ENCODE data around the gene THOC6. TPM values are rescaled to one million over a fixed set of nuclear protein-coding genes. Genes with fewer than 3 reads are reported as not detected.

THOC6 gene
- total RNA-seq, 1 experiment from 2014 or later: 68.2 TPM

DNA sequence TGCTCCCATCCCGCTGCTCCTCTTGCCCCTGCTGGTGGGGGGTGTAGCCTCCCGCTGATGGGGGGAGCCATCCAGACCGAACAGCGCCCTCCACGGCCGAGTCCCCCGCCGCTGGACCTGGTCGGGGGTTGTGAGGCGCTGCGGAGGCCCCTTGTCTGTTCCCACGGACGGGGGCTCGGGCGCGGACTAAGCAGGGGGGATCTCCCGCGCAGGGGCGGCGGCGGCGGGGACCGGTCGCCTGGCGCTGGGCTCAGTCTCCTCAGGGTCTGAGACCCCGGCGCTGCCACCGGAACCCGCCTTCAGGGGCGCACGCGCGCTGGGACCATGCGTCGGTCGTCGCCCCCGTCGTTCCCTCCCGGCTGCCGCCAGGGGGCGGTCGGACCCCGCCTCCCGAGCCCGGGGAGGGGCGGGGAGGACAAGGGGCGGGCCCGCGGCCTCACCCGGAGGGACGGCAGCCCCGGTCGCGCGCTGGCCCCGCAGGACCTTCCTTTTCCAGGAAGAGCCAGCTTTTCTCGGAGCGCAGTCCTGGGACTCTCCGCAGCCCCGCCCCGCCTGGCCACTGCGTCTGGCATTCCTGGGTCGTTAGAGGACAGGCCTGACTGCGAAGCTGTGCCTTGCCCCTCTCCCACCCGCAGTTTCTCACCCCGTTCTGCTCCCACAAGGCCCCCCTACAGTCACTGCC is 35.3 kb downstream of the THOC6 start:
- Histone ChIP-seq H3K79me1 (ENCODE audit: insufficient read depth, low read depth, low read length, poor library complexity, severe bottlenecking) (no peaks in the 10 kb centered on the region), H3K27me3 (ENCODE audit: insufficient read depth, low read length) (no peaks in the 10 kb centered on the region), H2BK120ac (ENCODE audit: low read depth, low read length, poor library complexity, severe bottlenecking) (no peak overlapping the region), H3K18ac (ENCODE audit: insufficient read length, low read depth, low read length) (peak overlapping the region; percentile 1), H2BK15ac (ENCODE audit: low read depth, low read length) (no peak overlapping the region), H4K8ac (replicated peaks; ENCODE audit: insufficient read length, low read depth, low read length) (no peak overlapping the region), H4K5ac (ENCODE audit: insufficient read length, low read depth, low read length) (no peak overlapping the region), H4K20me1 (ENCODE audit: control insufficient read depth, insufficient read depth, insufficient read length) (no peaks in the 10 kb centered on the region), H2BK12ac (ENCODE audit: insufficient read length, low read depth, low read length) (no peak overlapping the region), H3K9me3 (ENCODE audit: control insufficient read depth, low read depth, low read length) (no peaks in the 10 kb centered on the region), H3K4me1 (ENCODE audit: insufficient read depth, low read length) (no peaks in the 10 kb centered on the region), H3K27ac (ENCODE audit: insufficient read length, low read depth, low read length) (no peak overlapping the region), H3K14ac (ENCODE audit: insufficient read depth, low read length) (peak overlapping the region; percentile 7; the same call in 1 of the 2 replicates), H3K9ac (ENCODE audit: extremely low read depth, insufficient read length, low read length) (no peak overlapping the region), H3T11ph (ENCODE audit: low read length) (no peak overlapping the region), H2BK20ac (ENCODE audit: low read depth, low read length, poor library complexity, severe bottlenecking) (no peak overlapping the region), H3K23ac (ENCODE audit: insufficient read length, low read depth, low read length) (no peak overlapping the region), H2BK5ac (ENCODE audit: insufficient read length, low read length) (no peak overlapping the region), H4K91ac (ENCODE audit: insufficient read length, low read depth, low read length) (no peak overlapping the region), H3K23me2 (ENCODE audit: insufficient read length, low read depth, low read length, poor library complexity, severe bottlenecking) (peaks cover 14% of the 10 kb centered on the region), H2AK5ac (ENCODE audit: insufficient read length, low read length) (no peak overlapping the region), H3K4me2 (ENCODE audit: insufficient read depth, insufficient read length, low read length) (peak overlapping the region; percentile 58), H2AFZ (ENCODE audit: low read length) (no peak overlapping the region), H3K4ac (ENCODE audit: low read depth, low read length) (no peak overlapping the region), H3K79me2 (ENCODE audit: insufficient read depth, low read length) (no peaks in the 10 kb centered on the region), H3K56ac (ENCODE audit: insufficient read length, low read depth, low read length) (no peak overlapping the region)
- DNase-seq: peak; percentile 92
- Mint-ChIP-seq H3K9me3 (no peaks in the 10 kb centered on the region; a peak in 2 of 5 replicates), H3K27ac (peak overlapping the region in 2 of 3 experiments; percentile 53 to 61; a peak in 2 of 7 replicates), H3K36me3 (ENCODE audit: insufficient read depth in 1 of 3, low read depth in 3 of 3) (peaks cover 6 to 16% (median 9%) of the 10 kb centered on the region in 3 experiments; a peak in 6 of 7 replicates), H3K27me3 (ENCODE audit: low read depth) (peaks cover 32% of the 10 kb centered on the region), H3K4me1 (peaks cover 28 to 39% of the 10 kb centered on the region in 2 experiments), H3K4me3 (peak overlapping the region; percentile 75 to 83)
- WGBS (ENCODE audit: extremely low coverage, insufficient read length, low lambda C conversion rate): no CpG with 5 or more reads among the region's 67 CpGs
- TF ChIP-seq, protein P1, sequence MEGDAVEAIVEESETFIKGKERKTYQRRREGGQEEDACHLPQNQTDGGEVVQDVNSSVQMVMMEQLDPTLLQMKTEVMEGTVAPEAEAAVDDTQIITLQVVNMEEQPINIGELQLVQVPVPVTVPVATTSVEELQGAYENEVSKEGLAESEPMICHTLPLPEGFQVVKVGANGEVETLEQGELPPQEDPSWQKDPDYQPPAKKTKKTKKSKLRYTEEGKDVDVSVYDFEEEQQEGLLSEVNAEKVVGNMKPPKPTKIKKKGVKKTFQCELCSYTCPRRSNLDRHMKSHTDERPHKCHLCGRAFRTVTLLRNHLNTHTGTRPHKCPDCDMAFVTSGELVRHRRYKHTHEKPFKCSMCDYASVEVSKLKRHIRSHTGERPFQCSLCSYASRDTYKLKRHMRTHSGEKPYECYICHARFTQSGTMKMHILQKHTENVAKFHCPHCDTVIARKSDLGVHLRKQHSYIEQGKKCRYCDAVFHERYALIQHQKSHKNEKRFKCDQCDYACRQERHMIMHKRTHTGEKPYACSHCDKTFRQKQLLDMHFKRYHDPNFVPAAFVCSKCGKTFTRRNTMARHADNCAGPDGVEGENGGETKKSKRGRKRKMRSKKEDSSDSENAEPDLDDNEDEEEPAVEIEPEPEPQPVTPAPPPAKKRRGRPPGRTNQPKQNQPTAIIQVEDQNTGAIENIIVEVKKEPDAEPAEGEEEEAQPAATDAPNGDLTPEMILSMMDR (conservative IDR thresholded peaks at IDR 0.05): peak; percentile 92

Measured in H9 (cell line).